K562 treated with DMSO at 1 percent for 12 hours (cell line): Measurements from ENCODE around the gene PEAK1. TPM values are rescaled to one million over a fixed set of nuclear protein-coding genes. Genes with fewer than 3 reads are reported as not detected.

Experiments used
- total RNA-seq: library from RNA; unstranded; fragments of 300-600 nt; gene quantifications from 2 replicates; pipeline ENCODE4 v1.2.3, GENCODE V29; 2022; ENCODE audit not compliant: insufficient read depth

PEAK1 gene, protein sequence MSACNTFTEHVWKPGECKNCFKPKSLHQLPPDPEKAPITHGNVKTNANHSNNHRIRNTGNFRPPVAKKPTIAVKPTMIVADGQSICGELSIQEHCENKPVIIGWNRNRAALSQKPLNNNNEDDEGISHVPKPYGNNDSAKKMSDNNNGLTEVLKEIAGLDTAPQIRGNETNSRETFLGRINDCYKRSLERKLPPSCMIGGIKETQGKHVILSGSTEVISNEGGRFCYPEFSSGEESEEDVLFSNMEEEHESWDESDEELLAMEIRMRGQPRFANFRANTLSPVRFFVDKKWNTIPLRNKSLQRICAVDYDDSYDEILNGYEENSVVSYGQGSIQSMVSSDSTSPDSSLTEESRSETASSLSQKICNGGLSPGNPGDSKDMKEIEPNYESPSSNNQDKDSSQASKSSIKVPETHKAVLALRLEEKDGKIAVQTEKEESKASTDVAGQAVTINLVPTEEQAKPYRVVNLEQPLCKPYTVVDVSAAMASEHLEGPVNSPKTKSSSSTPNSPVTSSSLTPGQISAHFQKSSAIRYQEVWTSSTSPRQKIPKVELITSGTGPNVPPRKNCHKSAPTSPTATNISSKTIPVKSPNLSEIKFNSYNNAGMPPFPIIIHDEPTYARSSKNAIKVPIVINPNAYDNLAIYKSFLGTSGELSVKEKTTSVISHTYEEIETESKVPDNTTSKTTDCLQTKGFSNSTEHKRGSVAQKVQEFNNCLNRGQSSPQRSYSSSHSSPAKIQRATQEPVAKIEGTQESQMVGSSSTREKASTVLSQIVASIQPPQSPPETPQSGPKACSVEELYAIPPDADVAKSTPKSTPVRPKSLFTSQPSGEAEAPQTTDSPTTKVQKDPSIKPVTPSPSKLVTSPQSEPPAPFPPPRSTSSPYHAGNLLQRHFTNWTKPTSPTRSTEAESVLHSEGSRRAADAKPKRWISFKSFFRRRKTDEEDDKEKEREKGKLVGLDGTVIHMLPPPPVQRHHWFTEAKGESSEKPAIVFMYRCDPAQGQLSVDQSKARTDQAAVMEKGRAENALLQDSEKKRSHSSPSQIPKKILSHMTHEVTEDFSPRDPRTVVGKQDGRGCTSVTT (N-terminal part only)
- 0.93 and 17.7 TPM in 2 replicates for total RNA-seq

DNA sequence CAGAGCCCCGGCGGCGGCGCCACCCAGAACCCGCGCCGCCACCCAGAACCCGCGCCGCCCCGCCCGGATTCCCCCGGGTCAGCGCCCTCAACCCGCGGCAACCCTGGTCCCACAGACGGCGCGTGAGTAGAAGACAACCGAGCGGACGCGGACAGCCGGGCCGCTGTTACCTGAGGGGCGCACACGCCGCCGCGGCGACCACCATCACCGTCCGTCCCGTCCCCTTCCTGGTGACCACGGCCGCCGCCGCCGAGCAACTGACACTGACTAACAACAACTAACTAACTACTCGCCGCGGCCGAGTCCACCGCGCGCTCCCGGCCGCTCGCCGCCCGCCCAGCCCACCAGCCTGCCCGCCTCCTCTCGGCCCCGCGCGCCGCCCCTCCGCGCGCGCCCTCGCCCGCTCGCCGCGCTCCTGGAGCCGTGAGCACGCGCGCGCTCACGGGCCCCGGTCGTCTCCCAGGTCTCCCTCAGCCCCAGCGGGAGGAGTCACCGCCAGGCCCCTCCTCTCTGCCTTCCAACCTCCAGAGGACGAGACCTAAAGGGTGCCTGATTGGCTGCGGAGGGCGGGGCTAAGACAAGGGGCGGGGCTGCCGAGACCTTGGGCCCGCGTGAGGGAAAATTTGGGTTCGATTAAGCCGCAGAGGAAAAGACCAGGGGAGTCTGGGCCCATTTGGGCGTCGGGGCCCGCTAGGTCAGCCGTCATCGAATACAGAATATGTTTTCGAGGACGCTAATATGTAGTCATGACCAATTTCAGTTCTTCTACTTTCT, at the start of gene PEAK1:
Gene PEAK1, minus strand, starts transcription at position 269 of the 774 bp plus-strand sequence. CDS start 238,178 bp downstream, outside the sequence.

DNA sequence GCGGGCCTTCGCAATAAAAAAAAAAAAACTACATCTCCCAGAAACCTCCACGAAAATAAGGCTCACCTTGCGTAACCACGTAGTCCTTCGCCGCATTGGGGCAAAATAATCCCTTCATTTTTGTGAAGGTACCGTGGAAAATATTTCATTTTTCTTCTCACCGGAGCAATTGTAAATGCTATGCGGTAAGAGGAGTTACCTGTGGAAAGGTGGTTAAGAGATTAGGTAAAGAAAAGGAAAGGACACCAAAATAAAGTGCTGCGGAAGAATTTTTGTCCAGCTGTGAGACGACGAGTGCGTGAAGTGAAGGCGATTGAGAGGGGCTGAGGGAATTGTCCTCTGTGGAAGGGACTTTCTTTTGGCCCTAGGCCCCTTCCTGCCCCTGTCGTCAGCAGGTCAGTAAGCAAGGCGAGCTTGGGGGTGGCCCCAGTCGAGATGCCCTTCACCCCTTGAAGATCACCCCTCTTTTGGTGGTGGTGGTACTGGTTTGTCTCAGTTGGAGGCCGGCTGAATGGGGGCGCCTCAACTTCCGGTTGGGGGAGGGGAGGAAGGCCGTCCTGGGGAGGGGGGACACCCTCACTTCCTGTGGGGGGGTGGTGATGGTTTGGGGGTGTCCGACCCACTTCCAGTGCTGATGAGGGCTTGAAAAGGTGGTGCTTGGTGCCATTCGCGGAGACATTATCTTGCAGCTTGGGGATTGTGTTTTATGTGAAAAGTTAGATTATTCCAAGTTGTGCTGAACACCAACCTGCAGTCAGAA, 886 bp upstream of the PEAK1 start, which contains the start of gene HMG20A:
Gene HMG20A, plus strand, starts transcription at position 279 of the 760 bp plus-strand sequence. CDS start 37,520 bp downstream, outside the sequence.

DNA sequence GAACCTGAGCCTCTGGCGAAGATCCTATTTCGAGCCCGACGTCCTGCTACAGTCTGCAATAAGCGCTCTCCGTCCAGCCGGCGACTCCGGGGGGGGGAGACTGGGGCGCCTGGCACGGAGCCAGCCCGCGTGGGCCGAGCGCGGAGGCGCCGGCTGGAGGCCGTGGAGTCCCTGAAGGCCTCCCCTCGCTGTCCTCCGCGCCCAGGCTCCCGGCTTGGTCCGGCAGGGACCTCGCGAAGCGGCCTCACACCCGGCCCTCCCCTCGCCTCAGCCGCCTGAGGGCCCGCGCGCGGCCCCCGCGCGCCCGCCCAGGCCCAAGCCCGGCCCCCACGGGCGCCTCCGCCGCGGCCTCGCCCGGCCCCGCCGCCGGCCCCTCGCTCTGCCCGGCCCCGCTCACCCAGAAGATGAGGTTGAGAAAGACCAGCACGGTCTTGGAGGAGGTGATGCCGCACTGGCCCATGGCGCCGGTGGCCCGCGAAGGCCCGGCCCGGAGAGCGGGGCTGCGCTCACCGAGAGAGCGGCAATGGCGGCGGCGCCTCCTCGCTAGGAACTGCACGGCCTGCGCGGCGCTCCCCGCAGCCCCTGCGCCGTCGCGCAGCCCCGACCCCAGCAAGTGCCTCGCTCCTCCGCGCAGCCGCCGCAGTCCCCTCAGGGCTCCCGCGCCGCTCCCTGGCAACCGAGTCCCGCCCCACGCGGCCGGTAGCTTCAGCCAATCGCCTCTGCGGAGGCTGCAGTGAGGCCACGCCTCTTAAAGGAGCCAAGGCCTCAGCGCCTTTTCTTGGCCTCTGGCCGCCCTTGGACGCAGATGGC, 349.2 kb downstream of the PEAK1 start, which contains the start of gene TSPAN3:
Gene TSPAN3, minus strand, starts transcription at position 615 of the 810 bp plus-strand sequence. Its CDS starts 155 bp downstream, at position 460.

Other genes starting within 250 kb of the PEAK1 start
- 7.8 and 31.7 TPM in 2 replicates for gene HMG20A, start 784 bp upstream of the PEAK1 start, total RNA-seq
- 4.0 and 4.7 TPM in 2 replicates for gene LINGO1, start 212.8 kb upstream of the PEAK1 start, total RNA-seq